Stimulated activated CD8-positive, alpha-beta memory T cell treated with anti-CD3 and anti-CD28 coated beads, Interleukin-15, amount 100 ng/mL, for 4 hours (primary cell): ENCODE measurements around the gene SMYD3.
"Not testable (repeated sequence)": the region's sequence is repeated elsewhere in the genome, so short reads cannot be mapped to it uniquely, and the experiment has no call there.

Source experiments
- DNase-seq, 2 donors: peaks; one replicate each; pipeline ENCODE4 v3.0.0-alpha.2; 2020; ENCODE audit warnings: low read depth in 2 of 2

SMYD3 gene

DNA sequence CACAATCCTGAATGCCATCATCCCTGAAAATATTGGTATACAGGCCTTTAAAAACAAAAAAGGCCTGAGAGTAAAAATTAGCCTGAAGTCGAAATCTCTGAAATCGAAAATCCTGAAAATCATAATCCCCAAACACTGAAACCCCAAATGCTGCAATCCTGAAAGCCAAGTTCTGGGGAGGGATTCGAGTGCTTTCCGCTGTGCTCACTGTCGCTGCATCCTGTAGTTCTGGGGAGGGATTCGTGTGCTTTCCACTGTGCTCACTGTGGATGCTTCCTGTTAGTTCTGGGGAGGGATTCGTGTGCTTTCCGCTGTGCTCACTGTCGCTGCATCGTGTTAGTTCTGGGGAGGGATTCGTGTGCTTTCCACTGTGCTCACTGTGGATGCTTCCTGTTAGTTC lies 435.5 kb downstream of the SMYD3 start:
- not testable (repeated sequence) for DNase-seq

- no peak for DNase-seq
Measured at GRCh38 chr1:246069581-246069980, 437.5 kb downstream of the SMYD3 start.

DNA sequence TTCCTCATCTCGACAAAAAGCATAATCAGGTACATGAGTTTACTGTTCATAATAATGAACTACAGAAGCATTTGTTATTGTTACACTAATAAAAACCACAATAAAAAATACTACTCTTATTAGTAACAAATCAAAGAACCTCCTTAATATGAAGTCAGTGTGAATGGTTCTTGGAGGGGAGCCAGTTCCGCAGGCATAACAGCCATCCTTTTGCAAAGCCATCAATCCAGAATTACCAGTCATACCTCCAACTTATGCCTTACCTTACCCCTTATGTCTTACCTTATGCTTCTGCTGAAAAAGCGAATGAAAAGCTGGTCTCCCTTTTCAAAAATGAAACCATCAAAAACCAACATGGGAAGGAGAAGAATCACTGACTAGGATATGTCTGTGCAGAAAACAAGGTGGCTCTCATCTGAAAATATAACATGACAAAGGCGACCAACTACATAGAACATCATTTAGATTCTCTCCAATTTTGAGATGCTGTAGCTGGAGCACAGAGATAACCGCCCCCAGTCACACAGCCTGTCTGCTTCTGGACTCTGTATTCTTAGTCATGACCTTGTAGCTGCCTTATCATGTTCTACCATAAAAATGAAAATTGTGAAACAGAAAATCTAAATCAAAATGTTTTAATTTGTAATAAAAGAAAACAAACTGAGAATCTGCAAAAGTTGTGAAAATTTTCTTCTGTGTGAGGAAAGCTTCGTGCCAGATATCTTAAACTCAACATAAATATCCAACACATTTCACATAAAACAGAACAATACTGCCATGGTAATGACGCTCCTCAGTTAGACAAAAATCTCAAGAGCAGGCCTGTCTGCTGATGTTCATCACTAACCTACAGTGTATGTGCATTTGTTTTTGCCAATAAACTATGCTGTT lies 438.2 kb downstream of the SMYD3 start:
- no peak for DNase-seq

DNA sequence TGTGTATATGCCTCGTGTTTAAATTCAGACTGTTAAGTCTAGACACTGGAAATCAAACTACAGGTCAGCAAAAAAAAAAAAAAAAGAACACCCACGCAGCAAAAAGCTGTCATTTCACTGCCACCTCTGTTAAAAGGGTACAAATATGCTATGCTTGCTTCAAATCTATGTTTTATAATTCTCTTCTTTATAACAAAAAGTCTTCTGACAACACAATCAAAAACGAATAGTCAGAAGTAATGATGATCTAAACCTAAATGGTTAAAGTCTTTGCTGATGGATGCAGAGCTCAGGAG lies 438.9 kb downstream of the SMYD3 start:
- DNase-seq: no peak

- DNase-seq: no peak
Measured at GRCh38 chr1:246067432-246068216, 439.5 kb downstream of the SMYD3 start.

GRCh38 chr1:246066573-246066972 lies 440.5 kb downstream of the SMYD3 start:
- no peak for DNase-seq

DNA sequence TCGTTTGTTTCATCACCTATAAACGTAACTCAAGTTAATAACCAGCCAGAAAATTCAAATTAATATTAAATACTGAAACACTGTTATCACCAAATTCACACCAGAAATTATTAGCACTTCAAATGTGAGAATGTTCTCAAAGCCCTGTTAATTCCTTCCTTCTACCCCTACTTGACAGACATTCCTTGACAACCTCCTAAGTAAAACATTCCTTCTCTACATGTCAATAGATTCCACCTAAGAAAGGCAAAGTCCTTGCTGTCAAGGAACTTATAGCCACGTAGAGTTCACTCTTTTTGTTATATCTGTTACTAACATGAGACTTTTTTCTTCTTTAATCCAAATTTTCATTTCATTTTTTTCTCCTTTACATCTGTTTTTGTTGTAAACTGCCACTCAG lies 441.5 kb downstream of the SMYD3 start:
- no peak for DNase-seq

- DNase-seq: no peak
Measured at GRCh38 chr1:246064891-246065290, 442.2 kb downstream of the SMYD3 start.

GRCh38 chr1:246063013-246063616 lies 444.0 kb downstream of the SMYD3 start:
- DNase-seq: no peak

DNA sequence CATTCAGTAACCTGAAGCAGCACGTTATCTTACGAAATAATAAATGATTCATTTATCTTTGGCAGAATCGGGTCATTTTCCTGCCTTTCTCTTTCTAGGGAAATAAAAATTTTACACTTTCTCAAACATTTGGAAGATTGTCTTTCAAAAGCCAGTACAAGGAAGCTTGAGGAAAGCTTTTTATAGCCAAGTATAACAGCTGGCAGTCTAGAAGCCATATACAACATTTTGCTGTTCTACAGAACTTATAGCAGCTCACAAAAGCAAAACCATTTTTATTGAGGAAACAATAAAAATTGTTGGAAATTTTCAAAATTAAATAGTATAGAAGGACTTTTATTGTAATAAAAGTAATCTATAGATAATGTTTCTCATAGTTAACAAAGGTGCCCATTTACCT lies 448.6 kb downstream of the SMYD3 start:
- no peak for DNase-seq

DNA sequence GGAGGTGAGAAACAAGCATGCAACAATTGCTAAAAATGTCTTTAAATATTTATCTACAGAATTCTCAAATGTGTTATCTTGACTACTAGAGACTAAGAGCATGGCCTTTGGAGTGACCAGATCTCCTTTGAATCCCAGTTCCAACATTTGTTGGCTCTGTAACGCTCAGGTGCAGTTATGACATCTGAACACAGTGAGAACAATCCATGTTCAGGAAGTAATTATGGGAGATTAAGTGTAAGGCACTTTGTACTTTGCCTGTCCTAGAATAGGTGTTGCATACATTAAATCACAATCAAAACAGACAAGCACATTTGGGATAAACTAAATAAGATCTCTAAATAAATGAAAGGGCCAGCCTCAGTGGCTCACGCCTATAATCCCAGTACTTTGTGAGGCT lies 454.5 kb downstream of the SMYD3 start:
- no peak for DNase-seq

DNA sequence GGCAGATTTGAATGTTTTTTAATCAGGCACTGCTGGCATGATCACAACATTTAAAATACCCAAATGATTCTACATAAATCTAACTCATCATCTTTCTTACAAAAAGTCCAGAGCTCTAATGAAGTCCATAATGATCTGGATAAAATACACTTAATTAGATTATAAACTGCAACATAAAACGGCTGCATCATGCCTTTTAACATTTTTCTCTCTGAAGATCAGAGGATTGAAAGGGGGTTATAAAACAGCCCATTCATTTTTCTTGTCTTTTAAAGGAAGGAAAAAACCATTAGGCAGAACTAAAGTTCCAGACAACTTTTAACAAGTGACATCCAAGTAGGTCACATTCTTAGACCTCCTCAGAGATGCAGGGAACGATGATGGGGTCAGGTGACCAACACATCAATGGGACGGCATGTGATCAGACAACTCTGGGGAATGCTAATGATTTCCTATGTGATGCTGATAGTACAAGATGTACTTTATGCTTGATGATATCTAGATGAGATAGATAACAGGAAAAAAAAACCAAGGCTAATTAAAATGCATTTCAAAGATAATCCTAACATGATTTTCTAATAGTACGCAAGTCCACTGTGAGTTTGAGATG lies 455.1 kb downstream of the SMYD3 start:
- no peak for DNase-seq

DNA sequence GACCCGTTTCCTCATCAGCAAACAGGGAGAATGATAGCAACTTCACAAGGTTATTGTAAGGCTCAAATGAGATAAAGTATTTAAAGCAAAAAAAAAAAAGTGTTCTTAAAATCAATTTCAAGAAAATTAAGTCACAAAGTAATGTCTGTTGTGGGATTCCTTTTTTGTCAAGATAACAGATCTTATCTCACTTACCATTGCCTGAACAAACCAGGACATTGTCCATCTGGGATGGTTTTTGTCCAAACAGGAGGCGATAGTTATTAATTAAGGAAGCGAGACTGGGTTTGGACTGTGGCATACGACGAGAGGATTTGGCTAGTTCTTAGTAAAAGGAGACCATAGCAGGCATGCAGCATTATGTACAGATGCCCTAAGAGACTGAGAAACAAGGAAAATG lies 458.4 kb downstream of the SMYD3 start:
- DNase-seq: no peak

GRCh38 chr1:246043556-246043955 lies 463.5 kb downstream of the SMYD3 start:
- no peak for DNase-seq

- DNase-seq: no peak
Measured at GRCh38 chr1:246041360-246041759, 465.7 kb downstream of the SMYD3 start.

DNA sequence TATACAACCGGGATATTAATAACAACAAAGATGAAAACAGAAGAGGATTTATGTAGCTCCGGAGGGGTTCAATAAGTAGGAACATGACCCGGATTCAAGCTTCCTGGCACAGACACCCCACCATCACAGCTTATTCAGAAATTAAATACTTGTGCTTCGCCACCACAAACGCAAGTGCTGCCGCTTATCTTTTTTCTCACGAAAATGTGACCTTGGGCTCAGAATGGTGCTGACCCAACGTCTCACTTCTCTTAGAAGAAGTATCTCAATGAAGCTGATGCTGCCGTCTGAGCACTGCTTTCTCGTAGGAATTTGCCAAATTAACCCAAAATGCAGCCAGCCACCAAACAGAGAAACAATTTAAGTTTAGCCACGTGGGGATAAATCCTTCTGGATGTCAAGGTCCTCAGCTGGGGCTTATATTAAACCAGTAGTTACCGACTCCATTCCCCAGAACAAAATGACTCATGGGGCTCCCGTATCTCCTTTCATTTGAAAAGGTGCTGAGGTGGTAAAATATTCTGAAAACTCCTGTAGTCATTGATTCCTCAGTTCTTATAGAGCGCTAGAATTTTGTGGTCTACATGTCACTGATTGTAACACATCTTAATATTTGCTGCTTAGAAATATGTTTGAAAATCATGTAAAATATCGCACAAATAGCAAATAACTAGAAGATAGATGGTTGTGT lies 466.7 kb downstream of the SMYD3 start:
- no peak for DNase-seq

DNA sequence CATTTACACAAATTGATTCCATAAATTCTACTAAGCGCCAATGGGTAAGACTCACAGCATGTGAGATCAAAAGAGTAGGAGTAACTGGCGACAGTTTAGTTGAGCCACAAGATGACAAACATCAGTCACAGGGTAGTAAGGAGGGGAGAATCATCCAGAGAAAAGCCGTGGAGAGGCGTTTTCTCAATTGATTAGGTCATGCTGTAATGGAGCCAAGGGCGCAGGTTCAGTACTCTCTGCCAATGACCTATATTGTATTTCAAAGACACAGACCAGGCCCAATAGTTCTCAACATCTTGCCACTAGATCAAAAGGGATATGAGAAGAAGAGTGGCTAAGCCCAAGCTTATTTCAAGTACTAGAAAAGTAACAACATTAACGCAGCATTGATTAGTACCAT lies 467.5 kb downstream of the SMYD3 start:
- no peak for DNase-seq

- no peak for DNase-seq
Measured at GRCh38 chr1:246037832-246038231, 469.2 kb downstream of the SMYD3 start.

GRCh38 chr1:246036175-246036574 lies 470.9 kb downstream of the SMYD3 start:
- no peak for DNase-seq

DNA sequence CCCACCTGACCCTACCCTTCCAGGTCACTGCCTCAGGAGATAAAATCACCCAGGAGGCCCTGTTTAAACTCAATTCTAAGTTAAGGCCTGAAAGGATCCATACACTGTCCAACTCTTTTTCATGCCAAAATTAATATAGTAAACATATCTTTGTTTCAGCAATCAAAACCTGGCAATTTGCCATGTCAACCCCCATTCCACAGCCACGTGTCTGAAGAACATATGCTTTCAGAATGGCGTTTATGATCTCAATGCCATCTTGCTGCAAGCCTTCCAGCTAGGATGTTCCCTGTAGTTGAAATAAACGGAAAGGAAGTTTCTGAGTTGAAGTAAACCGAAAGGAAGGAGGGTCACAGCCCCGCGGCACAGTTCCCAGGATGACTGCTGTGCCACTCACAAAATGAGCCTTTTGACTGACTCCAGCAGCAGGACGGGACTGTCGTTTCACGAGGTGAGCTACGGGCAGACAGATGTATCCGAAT lies 472.0 kb downstream of the SMYD3 start:
- no peak for DNase-seq

- DNase-seq: no peak
Measured at GRCh38 chr1:246034630-246035029, 472.4 kb downstream of the SMYD3 start.

- no peak for DNase-seq
Measured at GRCh38 chr1:246032984-246033383, 474.1 kb downstream of the SMYD3 start.
